GM12873 (cell line): ENCODE measurements around the gene ACAP2.

ENCODE experiments used
- TF ChIP-seq, protein P1 (sequence below): IDR thresholded peaks from 2 replicates; pipeline ENCODE4 v1.5.1; 2012; ENCODE audit warnings: low read depth, mild to moderate bottlenecking, moderate library complexity, low read length, control low read depth; ENCODE audit not compliant: insufficient read depth; ENCODE audit errors: missing control alignments

Gene ACAP2

DNA sequence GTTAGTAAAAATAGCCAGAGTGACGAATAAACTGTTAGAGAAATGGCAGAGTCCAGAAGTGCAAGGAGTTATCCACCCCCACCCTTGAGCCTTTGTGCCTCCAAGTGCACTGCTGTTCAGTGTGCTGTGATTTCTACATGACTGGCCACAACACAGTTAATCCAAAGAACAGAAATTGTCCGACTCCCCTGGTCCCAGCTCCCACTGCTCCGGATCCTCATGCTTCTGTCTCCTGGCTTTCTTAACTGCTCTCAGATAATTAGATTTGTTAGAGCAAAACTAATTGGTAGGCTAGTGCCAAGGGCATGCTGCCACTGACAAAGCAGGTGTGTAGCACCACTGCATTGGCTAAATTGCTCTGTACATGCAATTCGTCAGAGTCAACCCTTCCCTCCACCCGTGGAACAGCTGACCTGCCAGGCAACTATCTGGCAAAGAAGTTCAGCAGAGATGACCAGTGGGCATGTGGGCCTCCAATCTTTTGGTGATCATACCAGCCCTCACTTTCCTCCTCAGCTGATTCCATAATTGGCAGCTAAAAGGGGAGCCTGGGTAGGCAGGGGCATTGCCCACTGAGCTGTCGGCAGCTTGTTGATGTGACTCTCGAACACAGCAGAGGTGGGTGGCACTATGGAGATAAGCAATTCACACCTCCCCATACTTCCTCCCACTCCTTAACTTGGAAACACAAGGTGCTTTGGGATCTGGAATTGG is 18.9 kb upstream of the ACAP2 start:
- TF ChIP-seq, protein P1, sequence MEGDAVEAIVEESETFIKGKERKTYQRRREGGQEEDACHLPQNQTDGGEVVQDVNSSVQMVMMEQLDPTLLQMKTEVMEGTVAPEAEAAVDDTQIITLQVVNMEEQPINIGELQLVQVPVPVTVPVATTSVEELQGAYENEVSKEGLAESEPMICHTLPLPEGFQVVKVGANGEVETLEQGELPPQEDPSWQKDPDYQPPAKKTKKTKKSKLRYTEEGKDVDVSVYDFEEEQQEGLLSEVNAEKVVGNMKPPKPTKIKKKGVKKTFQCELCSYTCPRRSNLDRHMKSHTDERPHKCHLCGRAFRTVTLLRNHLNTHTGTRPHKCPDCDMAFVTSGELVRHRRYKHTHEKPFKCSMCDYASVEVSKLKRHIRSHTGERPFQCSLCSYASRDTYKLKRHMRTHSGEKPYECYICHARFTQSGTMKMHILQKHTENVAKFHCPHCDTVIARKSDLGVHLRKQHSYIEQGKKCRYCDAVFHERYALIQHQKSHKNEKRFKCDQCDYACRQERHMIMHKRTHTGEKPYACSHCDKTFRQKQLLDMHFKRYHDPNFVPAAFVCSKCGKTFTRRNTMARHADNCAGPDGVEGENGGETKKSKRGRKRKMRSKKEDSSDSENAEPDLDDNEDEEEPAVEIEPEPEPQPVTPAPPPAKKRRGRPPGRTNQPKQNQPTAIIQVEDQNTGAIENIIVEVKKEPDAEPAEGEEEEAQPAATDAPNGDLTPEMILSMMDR = no peak

DNA sequence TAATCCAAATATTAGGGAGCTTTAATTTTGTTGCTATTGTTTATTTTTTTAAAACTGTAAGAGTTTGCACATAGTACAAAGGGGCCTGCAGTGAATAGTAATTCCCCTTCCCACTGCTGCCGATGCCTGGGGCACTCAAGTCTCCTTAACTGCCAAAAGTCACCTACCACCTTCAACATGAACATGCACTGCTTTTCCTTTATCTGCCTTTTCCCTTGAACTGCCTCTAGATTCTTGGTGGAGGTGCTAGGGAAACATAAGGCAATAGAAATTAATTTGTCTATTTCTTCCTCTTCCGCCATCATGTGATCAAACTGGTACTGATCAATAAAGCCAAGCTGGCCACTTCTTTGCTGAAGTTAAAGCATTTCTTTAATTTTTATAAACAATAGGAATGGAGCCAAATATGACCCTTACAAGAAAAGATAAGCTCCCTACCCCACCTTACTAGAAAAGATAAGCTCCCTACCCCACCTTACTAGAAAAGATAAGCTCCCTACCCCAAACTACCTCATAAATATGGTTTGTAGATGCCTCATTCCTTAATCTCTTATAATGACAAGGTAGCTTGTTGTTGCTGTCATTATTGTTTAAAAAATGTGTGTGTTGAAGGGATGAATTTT is 17.4 kb upstream of the ACAP2 start:
- TF ChIP-seq, protein P1 = no peak

DNA sequence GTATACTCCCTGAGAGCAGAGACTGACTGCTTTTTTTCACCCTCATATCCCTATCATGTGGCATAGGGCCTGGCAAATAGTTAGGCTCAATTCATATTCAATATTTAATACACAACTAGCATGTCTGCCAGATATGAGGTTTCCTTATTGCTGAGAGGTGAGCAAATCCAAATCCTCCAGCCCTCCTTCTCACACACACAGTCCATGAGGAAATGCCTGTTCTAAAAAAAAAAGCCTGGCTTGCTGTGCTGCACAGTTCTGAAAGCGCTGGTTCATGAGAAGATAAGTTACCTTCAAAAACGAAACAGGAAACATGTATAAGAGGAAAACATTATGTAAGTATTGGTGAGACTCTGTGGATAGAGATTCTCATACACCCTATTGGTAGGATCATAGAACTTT is 15.5 kb upstream of the ACAP2 start:
- TF ChIP-seq, protein P1 = no peak

DNA sequence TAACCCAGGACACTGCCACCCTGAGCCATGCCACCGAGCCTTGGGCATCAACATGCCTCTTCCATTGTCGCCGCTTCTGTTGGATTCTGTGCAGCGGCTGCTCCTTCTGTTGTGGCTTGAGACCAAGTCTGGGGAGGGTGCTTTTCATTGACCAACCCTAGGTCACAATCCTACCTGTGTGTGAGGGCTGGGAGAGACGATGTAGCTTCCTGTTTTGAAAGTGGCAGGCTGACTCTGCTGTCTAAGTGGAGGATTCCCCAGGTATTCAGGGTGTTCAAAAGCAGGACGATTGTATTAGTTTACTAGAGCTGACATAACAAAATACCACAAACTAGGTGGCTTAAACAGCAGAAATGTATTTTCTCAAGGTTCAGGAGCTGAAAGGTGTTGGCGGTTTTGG is 13.0 kb upstream of the ACAP2 start:
- TF ChIP-seq, protein P1 = no peak

DNA sequence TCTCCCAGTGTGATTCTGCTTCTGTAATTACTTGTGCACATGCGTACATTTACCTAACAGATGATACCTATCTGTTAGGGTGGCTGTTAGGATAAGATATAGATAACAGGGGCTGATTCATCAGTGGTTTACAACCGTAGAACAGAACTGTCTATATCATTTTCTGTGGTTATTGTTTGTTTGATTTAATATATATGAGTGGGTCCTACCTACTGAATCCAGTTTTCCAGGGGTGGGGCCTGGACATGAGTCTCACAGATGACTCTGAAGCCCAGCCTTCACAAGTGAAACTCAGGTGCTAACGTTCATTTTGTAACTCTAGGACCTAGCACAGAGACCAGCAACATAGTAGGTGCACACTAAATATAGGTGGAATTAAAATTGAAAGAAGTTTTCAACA is 10.4 kb upstream of the ACAP2 start:
- TF ChIP-seq, protein P1 = no peak

DNA sequence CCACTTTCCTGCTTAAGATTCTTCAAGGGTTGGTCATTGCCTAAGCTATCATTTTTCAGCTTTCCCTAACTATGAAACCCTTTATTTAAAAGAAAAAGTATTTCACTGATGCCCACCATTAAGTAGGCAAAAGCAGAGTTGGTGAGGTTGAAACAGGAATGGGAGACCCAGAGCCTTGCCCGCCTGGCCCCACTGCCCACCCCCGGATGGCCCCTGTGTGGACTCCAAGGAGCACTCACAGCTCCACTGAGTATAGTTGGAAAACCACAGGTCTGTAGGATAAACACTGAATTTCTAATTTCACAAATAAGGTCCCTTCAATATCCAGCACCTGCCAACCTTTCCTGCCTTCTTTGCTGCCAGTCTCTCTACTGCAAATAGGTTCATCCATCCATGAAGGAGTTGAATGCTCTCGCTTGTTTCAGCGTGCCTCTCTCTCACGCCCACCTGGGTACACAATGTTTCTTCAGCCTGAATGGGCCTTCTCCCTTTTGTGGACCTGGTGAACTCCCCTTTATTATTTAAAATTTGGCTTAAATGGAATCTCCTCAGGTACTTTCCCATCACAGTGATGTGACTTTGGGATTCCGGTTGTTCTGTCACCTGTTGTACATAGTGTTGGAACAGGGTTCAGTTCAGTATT is 8.7 kb upstream of the ACAP2 start:
- TF ChIP-seq, protein P1 = no peak

DNA sequence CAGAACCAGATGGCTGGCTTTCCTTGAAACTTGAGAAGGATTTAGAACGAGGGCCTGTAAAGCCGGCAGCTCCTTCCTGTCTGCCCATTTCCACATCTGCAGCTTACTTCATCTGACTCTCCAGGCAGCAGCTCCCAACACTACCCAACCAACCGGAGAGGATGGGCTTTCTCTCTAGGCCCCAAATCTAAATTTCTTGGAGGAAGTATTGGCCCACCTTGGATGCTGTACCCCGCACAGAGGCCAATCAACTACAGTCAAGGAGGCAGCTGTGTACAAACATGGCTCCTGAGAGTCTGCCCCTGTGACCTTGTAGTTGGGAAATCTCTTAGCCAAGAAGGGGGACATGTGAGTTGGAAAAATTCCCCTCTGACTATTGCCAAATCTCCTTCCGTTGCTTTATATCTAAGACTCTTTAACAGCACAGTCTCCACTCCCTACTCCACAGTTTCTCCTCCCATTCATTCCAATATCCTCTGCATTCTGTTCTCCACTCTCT is 8.0 kb upstream of the ACAP2 start:
- TF ChIP-seq, protein P1 = no peak
